Neural cell (in vitro differentiated cells): ENCODE data around the gene PDYN. TPM values are rescaled to one million over a fixed set of nuclear protein-coding genes. Genes with fewer than 3 reads are reported as not detected.
A peak's percentile ranks its signal among the peaks of the same experiment; 100 is the strongest.

ENCODE experiments used
- H2AFZ ChIP-seq: fragments of 200-600, 300-800 bp; sonication (generic), shearing (Covaris generic); 2 replicates; pipeline ENCODE4 v1.6.0; 2014; ENCODE audit warnings: low read depth, mild to moderate bottlenecking, antibody characterized with exemption, low read length, moderate library complexity
- H3F3A ChIP-seq: fragments of 200-600 bp; shearing (Covaris generic); 2 replicates; pipeline ENCODE4 v1.6.1; 2016; ENCODE audit warnings: mild to moderate bottlenecking, moderate library complexity, mixed read lengths, antibody characterized with exemption, low read length; ENCODE audit not compliant: insufficient read depth, poor library complexity, severe bottlenecking
- H3K27ac ChIP-seq: fragments of 200-600, 300-800 bp; sonication (generic), shearing (Covaris generic); 2 replicates; pipeline ENCODE4 v1.5.1; 2014; ENCODE audit warnings: mild to moderate bottlenecking, low read length, moderate library complexity
- H3K27me3 ChIP-seq: fragments of 300-800, 200-600 bp; sonication (generic), shearing (Covaris generic); 2 replicates; pipeline ENCODE4 v1.6.0; 2014; ENCODE audit warnings: mild to moderate bottlenecking, low read depth, low read length, moderate library complexity; ENCODE audit not compliant: insufficient read depth
- H3K36me3 ChIP-seq: fragments of 300-800, 200-600 bp; sonication (generic), shearing (Covaris generic); 2 replicates; pipeline ENCODE4 v1.5.1; 2014; ENCODE audit warnings: mild to moderate bottlenecking, antibody characterized with exemption, low read length, moderate library complexity; ENCODE audit not compliant: insufficient read depth
- H3K4me2 ChIP-seq: fragments of 300-800, 200-600 bp; sonication (generic), shearing (Covaris generic); 2 replicates; pipeline ENCODE4 v1.6.0; 2014; ENCODE audit warnings: mild to moderate bottlenecking, low read length
- H3K4me3 ChIP-seq: fragments of 300-800, 200-600 bp; sonication (generic), shearing (Covaris generic); 2 replicates; pipeline ENCODE4 v1.5.1; 2014; ENCODE audit warnings: mild to moderate bottlenecking, low read length, moderate library complexity
- H3K79me2 ChIP-seq: fragments of 200-600 bp; shearing (Covaris generic); replicated peaks from 2 replicates; pipeline ENCODE4 v1.6.0; 2014; ENCODE audit warnings: mild to moderate bottlenecking, low read length, moderate library complexity; ENCODE audit not compliant: insufficient read depth
- H3K9ac ChIP-seq: fragments of 300-800, 200-600 bp; sonication (generic), shearing (Covaris generic); 2 replicates; pipeline ENCODE4 v1.6.1; 2016; ENCODE audit warnings: mild to moderate bottlenecking, low read length, mixed read lengths
- H3K9me2 ChIP-seq: fragments of 200-600 bp; shearing (Covaris generic); 2 replicates; pipeline ENCODE4 v1.6.1; 2016; ENCODE audit warnings: mild to moderate bottlenecking, low read length, mixed read lengths; ENCODE audit not compliant: insufficient read depth
- H3K9me3 ChIP-seq: fragments of 200-600, 300-800 bp; sonication (generic), shearing (Covaris generic); 2 replicates; pipeline ENCODE4 v1.6.1; 2016; ENCODE audit warnings: mild to moderate bottlenecking, mixed run types, low read length, moderate library complexity, mixed read lengths
- H4K20me1 ChIP-seq: fragments of 200-600 bp; shearing (Covaris generic); 2 replicates; pipeline ENCODE4 v1.6.1; 2016; ENCODE audit warnings: mild to moderate bottlenecking, mixed run types; ENCODE audit not compliant: insufficient read depth
- CTCF ChIP-seq: fragments of 450-650 bp; IDR thresholded peaks from 2 replicates; pipeline ENCODE4 v1.5.1; 2014; ENCODE audit warnings: antibody characterized with exemption, mild to moderate bottlenecking, moderate library complexity; ENCODE audit not compliant: poor library complexity, severe bottlenecking
- EP300 ChIP-seq: fragments of 450-650 bp; conservative IDR thresholded peaks from 2 replicates; pipeline ENCODE4 v1.6.1; 2014; ENCODE audit warnings: antibody characterized with exemption, mild to moderate bottlenecking, moderate library complexity; ENCODE audit not compliant: poor library complexity, severe bottlenecking
- EZH2 ChIP-seq: fragments of 200-600, 300-800 bp; shearing (Covaris generic), sonication (generic); IDR thresholded peaks from 2 replicates; pipeline ENCODE4 v1.6.1; 2014; ENCODE audit warnings: antibody characterized with exemption, low read length, borderline replicate concordance, mild to moderate bottlenecking; ENCODE audit not compliant: insufficient read depth, poor library complexity, severe bottlenecking
- MXI1 ChIP-seq: fragments of 450-650 bp; conservative IDR thresholded peaks from 2 replicates; pipeline ENCODE4 v1.6.1; 2014; ENCODE audit warnings: antibody characterized with exemption, mild to moderate bottlenecking; ENCODE audit not compliant: poor library complexity, severe bottlenecking
- POLR2AphosphoS5 ChIP-seq: IDR thresholded peaks from 2 replicates; pipeline ENCODE4 v1.6.1; 2012
- RAD21 ChIP-seq: fragments of 450-650 bp; conservative IDR thresholded peaks from 2 replicates; pipeline ENCODE4 v1.6.1; 2014; ENCODE audit warnings: antibody characterized with exemption, mild to moderate bottlenecking, moderate library complexity
- REST ChIP-seq: IDR thresholded peaks from 2 replicates; pipeline ENCODE4 v1.6.1; 2012; ENCODE audit warnings: borderline replicate concordance
- SMC3 ChIP-seq: fragments of 450-650 bp; conservative IDR thresholded peaks from 2 replicates; pipeline ENCODE4 v1.6.1; 2014; ENCODE audit warnings: antibody characterized with exemption, mild to moderate bottlenecking, moderate library complexity; ENCODE audit not compliant: poor library complexity
- TAF1 ChIP-seq: IDR thresholded peaks from 2 replicates; pipeline ENCODE4 v1.6.1; 2012; ENCODE audit warnings: low read depth
- polyA plus RNA-seq: library from polyadenylated mRNA; depleted of rRNA; stranded (reverse); fragments of >200 nt; gene quantifications from 2 replicates; pipeline ENCODE4 v1.2.3, GENCODE V29; 2014

The PDYN gene
- polyA plus RNA-seq, 1 donor from 2014 or later: 17.3 TPM

GRCh38 chr20:2010533-2010932 lies 16.7 kb upstream of the PDYN start:
- Histone ChIP-seq H4K20me1 (no peaks in the 10 kb centered on the region), H3K27ac (no peak overlapping the region), H3K9me3 (no peaks in the 10 kb centered on the region), H3K9me2 (no peaks in the 10 kb centered on the region), H3K4me2 (no peak overlapping the region), H3K79me2 (no peaks in the 10 kb centered on the region), H3K36me3 (no peaks in the 10 kb centered on the region), H3K27me3 (no peaks in the 10 kb centered on the region), H2AFZ (no peak overlapping the region), H3K9ac (no peak overlapping the region), H3K4me3 (no peak overlapping the region), H3F3A (no peaks in the 10 kb centered on the region)
- TF ChIP-seq POLR2AphosphoS5 (no peak), CTCF (no peak), REST (no peak)

GRCh38 chr20:2006452-2007361 lies 12.8 kb upstream of the PDYN start:
- no peak overlapping the region for H3K27ac ChIP-seq
- H3K36me3 ChIP-seq: no peaks in the 10 kb centered on the region
- H3K9me2 ChIP-seq: no peaks in the 10 kb centered on the region
- no peak overlapping the region for H3K4me2 ChIP-seq
- H2AFZ ChIP-seq: no peak overlapping the region
- H3K9ac ChIP-seq: no peak overlapping the region
- H3K27me3 ChIP-seq: no peaks in the 10 kb centered on the region
- H3K79me2 ChIP-seq: no peaks in the 10 kb centered on the region
- TF ChIP-seq RAD21 (peak; percentile 62), EZH2 (no peak), TAF1 (no peak), REST (no peak), EP300 (no peak), MXI1 (no peak), CTCF (peak; percentile 77), SMC3 (peak; percentile 72)
- no peaks in the 10 kb centered on the region for H3F3A ChIP-seq
- no peak overlapping the region for H3K4me3 ChIP-seq
- H4K20me1 ChIP-seq: no peaks in the 10 kb centered on the region
- H3K9me3 ChIP-seq: no peaks in the 10 kb centered on the region
